GM19238 (cell line): Measurements from ENCODE around the gene SARNP.

Experiments
- DNase-seq: peaks from one replicate; pipeline ENCODE4 v3.0.0; 2011; ENCODE audit warnings: low spot score; ENCODE audit not compliant: insufficient read length

SARNP gene

DNA sequence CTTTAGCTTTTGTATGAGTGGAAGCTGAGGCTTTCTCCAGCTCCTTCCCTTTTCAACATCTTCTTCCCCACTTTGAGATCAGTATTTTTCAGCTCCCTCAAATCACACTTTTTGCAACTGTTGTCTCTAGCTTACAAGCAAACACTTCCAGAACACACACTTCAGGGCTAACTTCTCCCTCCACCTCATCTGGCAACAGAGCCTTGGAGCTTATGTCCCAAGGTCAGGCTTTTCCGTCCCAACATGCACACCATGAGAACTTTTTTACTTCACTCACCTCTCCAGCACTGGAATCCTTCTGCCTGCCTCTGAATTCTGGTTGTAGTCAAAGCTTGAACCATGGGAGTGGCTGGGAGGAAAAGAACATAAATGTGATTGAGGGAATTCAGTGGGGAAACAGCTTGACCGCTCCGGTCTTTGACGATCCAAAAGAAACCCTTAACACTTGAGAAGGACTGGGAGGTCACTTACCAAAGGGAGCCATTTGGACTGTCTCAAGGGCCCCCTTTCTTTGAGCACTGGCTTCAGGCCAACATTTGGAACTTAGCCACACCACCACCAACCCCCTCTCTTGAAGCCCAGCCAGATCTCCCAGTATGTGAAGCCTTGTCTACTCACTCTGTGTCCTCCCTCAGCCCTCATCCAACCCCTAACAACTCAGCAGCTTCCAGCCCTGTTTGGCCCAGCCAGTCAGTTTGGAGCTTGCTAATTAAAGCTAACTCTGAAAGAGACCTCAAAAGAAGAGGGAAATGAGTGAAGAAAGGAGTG, 105.6 kb downstream of the SARNP start:
- DNase-seq, result no peak

DNA sequence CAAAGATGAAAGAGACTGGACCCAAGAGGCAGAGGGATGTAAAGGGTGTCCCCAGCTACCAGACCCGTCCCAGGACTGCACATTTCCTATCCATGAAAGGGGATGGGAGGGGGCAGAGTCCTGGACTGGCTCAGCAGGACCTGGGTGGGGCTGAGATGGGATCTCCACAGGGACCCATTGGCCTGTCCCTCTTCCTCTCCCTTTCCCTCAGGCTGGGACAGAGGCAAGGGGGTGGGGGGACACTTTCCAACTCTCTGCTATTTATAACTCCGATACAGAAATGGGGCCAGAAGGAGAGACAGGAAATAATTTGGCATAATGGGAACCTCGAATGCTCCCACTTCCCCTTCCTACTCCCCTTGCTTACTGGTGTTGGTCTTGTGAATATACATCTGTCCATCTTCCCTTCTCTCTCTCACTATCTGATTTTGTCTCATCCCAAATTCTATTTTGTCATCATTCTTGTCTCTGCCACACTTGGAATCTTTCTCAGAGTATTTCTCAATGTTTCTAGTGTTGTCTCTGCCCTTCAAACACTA, 108.8 kb downstream of the SARNP start:
- no peak for DNase-seq

DNA sequence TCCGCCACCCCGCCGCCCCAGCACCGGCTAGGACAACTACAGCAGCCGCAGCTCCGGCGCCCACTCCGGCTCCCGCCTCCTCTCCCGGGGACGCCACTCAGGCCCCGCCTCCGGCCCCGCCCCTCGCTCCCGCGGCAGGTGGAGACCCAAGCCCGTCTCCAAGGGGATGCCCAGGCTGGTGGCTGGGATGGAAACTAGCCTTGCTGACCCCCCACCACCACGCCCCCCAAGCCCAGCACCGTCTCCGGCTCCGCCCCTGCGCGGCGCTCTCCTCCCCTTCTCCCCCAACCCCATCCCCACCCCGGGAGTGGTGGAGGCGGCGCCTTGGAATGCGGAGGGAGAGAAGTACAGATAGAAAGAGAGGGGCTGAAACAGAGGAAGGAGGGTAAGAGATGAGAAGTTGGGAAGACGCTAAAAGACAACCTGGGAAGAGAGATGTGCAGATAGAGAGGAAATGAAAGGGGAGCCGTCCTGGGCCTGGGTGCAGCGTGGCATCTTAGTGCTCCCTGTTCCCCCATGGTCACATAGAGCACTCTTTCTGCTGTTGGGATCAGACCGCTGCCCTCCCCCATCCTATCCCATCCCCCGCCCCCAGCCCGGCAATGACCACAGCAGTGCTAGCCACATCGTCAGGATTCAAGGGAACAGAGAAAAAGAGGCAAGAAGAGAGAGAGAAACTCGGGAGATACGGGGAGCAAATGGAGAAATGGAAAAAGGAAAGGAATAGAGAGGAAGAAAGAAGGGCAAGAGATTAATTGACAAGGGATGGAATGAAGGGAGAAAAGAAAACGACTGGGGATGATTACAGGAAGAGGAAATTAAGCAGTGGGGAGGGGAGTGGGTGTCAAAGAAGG, 109.5 kb downstream of the SARNP start, which contains the start of gene ITGA7:
Gene ITGA7, minus strand, starts transcription at position 64 of the 854 bp plus-strand sequence. CDS start 222 bp downstream, outside the sequence.
- peak; percentile 68 for DNase-seq
